GM06990 (cell line): ENCODE measurements around the gene NETO2.
A peak's percentile ranks its signal among the peaks of the same experiment; 100 is the strongest.

ENCODE experiments used
- DNase-seq: peaks from one replicate; pipeline ENCODE4 v3.0.0-alpha.2; 2011; ENCODE audit not compliant: insufficient read length; ENCODE audit errors: extremely low read depth
- H3K27me3 ChIP-seq: replicated peaks from 2 replicates; pipeline ENCODE4 v1.6.0; 2011; ENCODE audit warnings: low read length; ENCODE audit not compliant: control insufficient read depth, insufficient read depth
- H3K36me3 ChIP-seq: 2 replicates; pipeline ENCODE4 v1.5.1; 2011; ENCODE audit warnings: low read length; ENCODE audit not compliant: control insufficient read depth, insufficient read depth
- H3K4me3 ChIP-seq: replicated peaks from 2 replicates; pipeline ENCODE4 v1.5.1; 2011; ENCODE audit warnings: low read depth, mild to moderate bottlenecking, control low read depth, low read length
- CTCF ChIP-seq: IDR thresholded peaks from 2 replicates; pipeline ENCODE4 v1.5.1; 2011; ENCODE audit warnings: low read length, control low read depth, mild to moderate bottlenecking, inconsistent platforms; ENCODE audit not compliant: insufficient read depth, poor library complexity, severe bottlenecking

Gene NETO2

GRCh38 chr16:47150067-47150466 is 6.3 kb upstream of the NETO2 start:
- Histone ChIP-seq H3K36me3 (no peaks in the 10 kb centered on the region; the same call in 1 of the 2 replicates), H3K27me3 (no peaks in the 10 kb centered on the region), H3K4me3 (no peak overlapping the region)
- DNase-seq: no peak
- TF ChIP-seq CTCF: no peak

- no peaks in the 10 kb centered on the region for H3K36me3 ChIP-seq
- DNase-seq: no peak
- peak overlapping the region; percentile 79 for H3K4me3 ChIP-seq
- TF ChIP-seq CTCF: no peak
- no peaks in the 10 kb centered on the region for H3K27me3 ChIP-seq
Observed at GRCh38 chr16:47144559-47144877, 773 bp upstream of the NETO2 start.

- Histone ChIP-seq H3K27me3 (no peaks in the 10 kb centered on the region), H3K4me3 (peak overlapping the region; percentile 79), H3K36me3 (no peaks in the 10 kb centered on the region)
- peak; percentile 38 for TF ChIP-seq CTCF
- peak; percentile 90 for DNase-seq
Observed at GRCh38 chr16:47142821-47143676, 696 bp downstream of the NETO2 start.

- no peaks in the 10 kb centered on the region for H3K36me3 ChIP-seq
- TF ChIP-seq CTCF: no peak
- H3K27me3 ChIP-seq: no peaks in the 10 kb centered on the region
- DNase-seq: peak; percentile 28
- H3K4me3 ChIP-seq: peak overlapping the region; percentile 79
Observed at GRCh38 chr16:47142486-47142820, 1.3 kb downstream of the NETO2 start.

GRCh38 chr16:47141773-47142485 is 1.8 kb downstream of the NETO2 start:
- DNase-seq: peak; percentile 70
- TF ChIP-seq CTCF: peak; percentile 97
- no peaks in the 10 kb centered on the region for H3K27me3 ChIP-seq
- no peaks in the 10 kb centered on the region for H3K36me3 ChIP-seq
- H3K4me3 ChIP-seq: peak overlapping the region; percentile 79
